Coronary artery (tissue), 2 donors: ENCODE results near the gene MEX3A.

Experiments
- DNase-seq: peaks from one replicate; pipeline ENCODE4 v3.0.0-alpha.2; 2017; ENCODE audit warnings: low spot score
- H3K27ac ChIP-seq, 2 donors: fragments of 200-600 bp; sonication (generic); one replicate each; pipeline ENCODE4 v1.5.1; 2016 to 2019
- H3K4me3 ChIP-seq: fragments of 200-600 bp; sonication (generic); 2 replicates; pipeline ENCODE4 v1.5.1; 2016; ENCODE audit warnings: mild to moderate bottlenecking, moderate library complexity
- CTCF ChIP-seq: fragments of 200-600 bp; sonication (generic); IDR thresholded peaks from one replicate; pipeline ENCODE4 v1.5.1; 2019; ENCODE audit warnings: antibody characterized with exemption

Gene MEX3A

GRCh38 chr1:156111355-156111962 lies 29.2 kb upstream of the MEX3A start:
- DNase-seq = no peak
- H3K27ac ChIP-seq = peak overlapping the region in 1 of 2 donors; percentile 70
- no peak for TF ChIP-seq CTCF
- no peak overlapping the region for H3K4me3 ChIP-seq

DNA sequence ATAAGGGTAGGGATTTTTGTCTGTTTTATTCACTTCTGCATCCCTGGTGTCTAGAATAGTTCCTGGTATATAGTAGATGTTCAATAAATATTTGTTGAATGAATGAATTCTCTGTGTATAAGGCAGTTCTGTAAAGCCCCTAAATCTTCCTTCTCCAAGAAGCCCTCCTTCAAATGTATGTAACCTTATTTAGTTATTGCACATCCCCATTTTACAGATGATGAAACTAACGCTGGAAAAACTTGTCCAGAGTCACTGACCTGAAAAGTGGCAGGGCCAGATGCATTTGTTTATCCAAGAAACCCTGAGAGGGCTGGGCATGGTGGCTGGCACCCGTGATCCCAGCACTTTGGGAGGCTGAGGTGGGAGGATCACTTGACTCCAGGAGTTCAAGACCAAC lies 28.0 kb upstream of the MEX3A start:
- TF ChIP-seq CTCF = no peak
- Histone ChIP-seq H3K4me3 (no peak overlapping the region), H3K27ac (no peak overlapping the region)
- DNase-seq = no peak

DNA sequence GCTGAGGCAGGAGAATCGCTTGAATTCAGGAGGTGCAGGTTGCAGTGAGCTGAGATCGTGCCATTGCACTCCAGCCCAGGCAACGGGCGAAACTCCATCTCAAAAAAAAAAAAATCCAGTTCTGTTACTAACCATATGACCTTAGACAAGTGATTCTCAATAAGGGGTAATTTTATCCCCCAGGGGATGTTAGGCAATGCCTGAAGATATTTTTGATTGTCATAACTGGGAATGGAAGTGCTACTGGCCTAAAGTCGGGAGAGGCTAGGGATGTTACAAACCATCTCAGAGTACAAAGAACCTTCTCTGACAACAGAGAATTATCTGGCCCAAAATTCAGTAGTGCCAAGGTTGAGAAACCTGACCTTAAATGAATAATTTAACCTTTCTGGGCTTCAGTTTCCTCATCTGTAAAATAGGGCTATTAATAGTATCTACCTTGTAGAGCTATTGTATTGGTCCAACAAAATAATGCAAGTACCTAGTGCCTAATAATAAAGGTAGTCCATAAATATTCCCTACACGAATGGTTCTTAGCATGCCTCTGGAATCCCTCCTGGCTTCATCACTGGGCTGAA lies 26.5 kb upstream of the MEX3A start:
- no peak overlapping the region for H3K4me3 ChIP-seq
- no peak for TF ChIP-seq CTCF
- H3K27ac ChIP-seq = peak overlapping the region in 1 of 2 donors; percentile 95
- DNase-seq = no peak

- TF ChIP-seq CTCF = no peak
- Histone ChIP-seq H3K27ac (peak overlapping the region in 1 of 2 donors; percentile 95), H3K4me3 (no peak overlapping the region)
- DNase-seq = no peak
Observed at GRCh38 chr1:156108057-156108456, 25.8 kb upstream of the MEX3A start.

DNA sequence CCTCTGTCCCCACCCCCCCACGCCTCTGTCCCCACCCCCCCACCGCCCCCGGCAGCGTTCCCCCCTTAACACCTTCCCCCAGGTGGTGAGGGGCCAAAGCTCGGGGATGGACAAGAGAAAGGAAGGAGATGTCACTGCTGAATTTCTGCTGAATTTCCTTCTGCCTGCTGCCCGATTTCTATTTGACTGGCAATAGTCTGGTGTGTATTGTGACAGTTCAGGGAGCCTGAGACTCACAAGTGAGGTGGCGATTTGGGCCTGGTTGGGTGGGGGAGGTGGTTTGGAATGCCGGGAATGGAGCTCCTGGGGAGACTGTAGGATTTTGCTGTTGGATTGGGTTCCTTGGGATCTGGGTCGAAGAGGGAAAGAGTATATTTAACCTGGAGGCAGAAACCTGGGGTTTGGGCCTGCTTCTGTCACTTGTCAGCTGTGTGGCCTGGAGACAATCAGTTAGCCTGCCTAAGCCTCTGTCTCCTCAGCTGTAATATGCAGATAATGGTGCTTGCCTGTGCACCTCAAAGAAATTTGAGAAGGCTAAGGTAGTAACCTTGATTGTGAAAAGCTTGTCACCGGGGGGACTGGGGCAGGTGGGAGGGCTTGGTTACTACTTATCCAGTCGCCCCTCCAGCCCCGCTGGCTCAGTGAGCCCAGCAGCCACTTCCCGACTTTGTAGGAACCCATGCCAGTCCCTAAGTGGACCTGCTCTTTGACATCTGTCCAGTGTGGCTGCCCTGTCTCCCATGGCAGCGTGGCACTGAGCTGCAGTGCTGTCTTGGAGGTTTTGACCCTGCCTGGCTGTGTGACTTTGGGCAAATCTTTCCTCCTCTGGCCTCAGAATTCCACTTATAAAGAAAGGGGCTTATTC lies 24.6 kb upstream of the MEX3A start:
- peak overlapping the region; percentile 86 to 95 for H3K27ac ChIP-seq
- TF ChIP-seq CTCF = no peak
- H3K4me3 ChIP-seq = peak overlapping the region; percentile 60
- DNase-seq = no peak

- Histone ChIP-seq H3K4me3 (peak overlapping the region; percentile 60), H3K27ac (peak overlapping the region; percentile 86 to 95)
- DNase-seq = no peak
- TF ChIP-seq CTCF = no peak
Observed at GRCh38 chr1:156104861-156105832, 22.9 kb upstream of the MEX3A start.
